Thoracic aorta (tissue), 2 donors: ENCODE data around the gene PTPRN2. TPM values are rescaled to one million over a fixed set of nuclear protein-coding genes. Genes with fewer than 3 reads are reported as not detected.
"Not testable (repeated sequence)": the region's sequence is repeated elsewhere in the genome, so short reads cannot be mapped to it uniquely, and the experiment has no call there.

Source experiments
- ATAC-seq: fragments of 150-250 bp; one replicate; pipeline ENCODE4 v1.8.0; 2017; ENCODE audit warnings: low read depth; ENCODE audit not compliant: insufficient number of reproducible peaks, low FRiP score
- DNase-seq: peaks from one replicate; pipeline ENCODE4 v3.0.0-alpha.2; 2020; ENCODE audit warnings: low spot score
- H3K27ac ChIP-seq, 2 donors: fragments of 200-600 bp; sonication (generic); 1 replicate in 1 of 2; 2 replicates in 1 of 2; pipeline ENCODE4 v1.5.1; 2016; ENCODE audit warnings: mild to moderate bottlenecking in 2 of 2, moderate library complexity in 2 of 2
- H3K27me3 ChIP-seq: fragments of 200-600 bp; sonication (generic); replicated peaks from 2 replicates; pipeline ENCODE4 v1.6.0; 2016; ENCODE audit warnings: mild to moderate bottlenecking; ENCODE audit not compliant: insufficient read depth
- H3K36me3 ChIP-seq: fragments of 200-600 bp; sonication (generic); one replicate; pipeline ENCODE4 v1.5.1; 2016
- H3K4me1 ChIP-seq, 2 donors: fragments of 200-600 bp; sonication (generic); 1 replicate in 1 of 2; 2 replicates in 1 of 2; pipeline versions ENCODE4 v1.5.1 to v1.6.0; 2016; ENCODE audit warnings: low read depth in 2 of 2, mild to moderate bottlenecking in 1 of 2; ENCODE audit not compliant: control insufficient read depth in 1 of 2
- H3K4me3 ChIP-seq: fragments of 200-600 bp; sonication (generic); 2 replicates; pipeline ENCODE4 v1.5.1; 2016; ENCODE audit warnings: mild to moderate bottlenecking
- H3K9me3 ChIP-seq: fragments of 200-600 bp; sonication (generic); 2 replicates; pipeline ENCODE4 v1.5.1; 2016
- CTCF ChIP-seq: fragments of 200-600 bp; sonication (generic); IDR thresholded peaks from one replicate; pipeline ENCODE4 v1.5.1; 2019; ENCODE audit warnings: antibody characterized with exemption
- total RNA-seq, 2 donors: library from RNA; depleted of rRNA; stranded (reverse); fragments of >200 nt; gene quantifications; one replicate each; pipeline versions ENCODE4 v1.1.0 to v1.2.3, GENCODE V29; 2016

Gene PTPRN2
- total RNA-seq, 2 donors from 2014 or later, result 2.2 to 3.1 TPM

- not testable (repeated sequence) for H3K9me3 ChIP-seq, H3K4me3 ChIP-seq, H3K27me3 ChIP-seq, H3K27ac ChIP-seq, ATAC-seq, H3K4me1 ChIP-seq, H3K36me3 ChIP-seq, DNase-seq
Measured at GRCh38 chr7:158332516-158332915, 255.1 kb downstream of the PTPRN2 start.

- H3K27me3 ChIP-seq, H3K36me3 ChIP-seq, ATAC-seq, H3K9me3 ChIP-seq, H3K27ac ChIP-seq, DNase-seq, H3K4me1 ChIP-seq, H3K4me3 ChIP-seq: not testable (repeated sequence)
Measured at GRCh38 chr7:158331826-158332450, 255.7 kb downstream of the PTPRN2 start.

- no peak overlapping the region for H3K27ac ChIP-seq
- no peaks in the 10 kb centered on the region for H3K9me3 ChIP-seq
- DNase-seq (no peak), ATAC-seq (no peak)
- no peak overlapping the region for H3K4me3 ChIP-seq
- no peaks in the 10 kb centered on the region for H3K27me3 ChIP-seq
- no peaks in the 10 kb centered on the region for H3K4me1 ChIP-seq
- no peak for TF ChIP-seq CTCF
- H3K36me3 ChIP-seq, result no peaks in the 10 kb centered on the region
Measured at GRCh38 chr7:158329686-158330085, 257.9 kb downstream of the PTPRN2 start.

- H3K9me3 ChIP-seq, result no peaks in the 10 kb centered on the region
- TF ChIP-seq CTCF, result no peak
- H3K27me3 ChIP-seq, result no peaks in the 10 kb centered on the region
- DNase-seq (no peak), ATAC-seq (no peak)
- no peaks in the 10 kb centered on the region for H3K36me3 ChIP-seq
- no peak overlapping the region for H3K4me3 ChIP-seq
- no peak overlapping the region for H3K27ac ChIP-seq
- H3K4me1 ChIP-seq, result no peaks in the 10 kb centered on the region
Measured at GRCh38 chr7:158329014-158329610, 258.5 kb downstream of the PTPRN2 start.

- no peaks in the 10 kb centered on the region for H3K36me3 ChIP-seq
- H3K27ac ChIP-seq, result no peak overlapping the region
- no peak for TF ChIP-seq CTCF
- H3K27me3 ChIP-seq, result no peaks in the 10 kb centered on the region
- no peak overlapping the region for H3K4me3 ChIP-seq
- no peaks in the 10 kb centered on the region for H3K9me3 ChIP-seq
- no peaks in the 10 kb centered on the region for H3K4me1 ChIP-seq
- no peak for ATAC-seq
- DNase-seq, result no peak
Measured at GRCh38 chr7:158328376-158329013, 259.1 kb downstream of the PTPRN2 start.

- Histone ChIP-seq H3K9me3 (no peaks in the 10 kb centered on the region), H3K4me3 (no peak overlapping the region), H3K27ac (no peak overlapping the region), H3K36me3 (no peaks in the 10 kb centered on the region), H3K4me1 (no peaks in the 10 kb centered on the region), H3K27me3 (no peaks in the 10 kb centered on the region)
- DNase-seq (no peak), ATAC-seq (no peak)
- TF ChIP-seq CTCF, result no peak
Measured at GRCh38 chr7:158327571-158328180, 259.9 kb downstream of the PTPRN2 start.
